Nephron progenitor cell (in vitro differentiated cells): ENCODE results near the gene CHL1.

Source experiments
- DNase-seq: peaks from one replicate; pipeline ENCODE4 v3.0.0; 2021
- H3K27ac Mint-ChIP-seq: 2 replicates; pipeline ENCODE4 v1.8.0; 2021; ENCODE audit warnings: mild to moderate bottlenecking, moderate library complexity, mixed read lengths
- H3K27me3 Mint-ChIP-seq: 2 replicates; pipeline ENCODE4 v1.8.0; 2021; ENCODE audit warnings: mild to moderate bottlenecking, low read depth, mixed read lengths; ENCODE audit not compliant: poor library complexity
- H3K36me3 Mint-ChIP-seq: 2 replicates; pipeline ENCODE4 v1.8.0; 2021; ENCODE audit warnings: low read depth, mixed read lengths
- H3K4me1 Mint-ChIP-seq: 2 replicates; pipeline ENCODE4 v1.8.0; 2021; ENCODE audit warnings: mixed read lengths
- H3K4me3 Mint-ChIP-seq: 2 replicates; pipeline ENCODE4 v1.8.0; 2021; ENCODE audit warnings: mild to moderate bottlenecking, moderate library complexity, mixed read lengths
- H3K9me3 Mint-ChIP-seq: 2 replicates; pipeline ENCODE4 v1.8.0; 2021; ENCODE audit warnings: mild to moderate bottlenecking, moderate library complexity, mixed read lengths
- TF ChIP-seq, protein P1 (sequence below): fragments of 200-600 bp; sonication (generic); IDR thresholded peaks from 2 replicates; pipeline ENCODE4 v1.5.0; 2021; ENCODE audit warnings: antibody characterized with exemption

Gene CHL1

GRCh38 chr3:228442-229182 is 32.0 kb downstream of the CHL1 start:
- TF ChIP-seq, protein P1, sequence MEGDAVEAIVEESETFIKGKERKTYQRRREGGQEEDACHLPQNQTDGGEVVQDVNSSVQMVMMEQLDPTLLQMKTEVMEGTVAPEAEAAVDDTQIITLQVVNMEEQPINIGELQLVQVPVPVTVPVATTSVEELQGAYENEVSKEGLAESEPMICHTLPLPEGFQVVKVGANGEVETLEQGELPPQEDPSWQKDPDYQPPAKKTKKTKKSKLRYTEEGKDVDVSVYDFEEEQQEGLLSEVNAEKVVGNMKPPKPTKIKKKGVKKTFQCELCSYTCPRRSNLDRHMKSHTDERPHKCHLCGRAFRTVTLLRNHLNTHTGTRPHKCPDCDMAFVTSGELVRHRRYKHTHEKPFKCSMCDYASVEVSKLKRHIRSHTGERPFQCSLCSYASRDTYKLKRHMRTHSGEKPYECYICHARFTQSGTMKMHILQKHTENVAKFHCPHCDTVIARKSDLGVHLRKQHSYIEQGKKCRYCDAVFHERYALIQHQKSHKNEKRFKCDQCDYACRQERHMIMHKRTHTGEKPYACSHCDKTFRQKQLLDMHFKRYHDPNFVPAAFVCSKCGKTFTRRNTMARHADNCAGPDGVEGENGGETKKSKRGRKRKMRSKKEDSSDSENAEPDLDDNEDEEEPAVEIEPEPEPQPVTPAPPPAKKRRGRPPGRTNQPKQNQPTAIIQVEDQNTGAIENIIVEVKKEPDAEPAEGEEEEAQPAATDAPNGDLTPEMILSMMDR, result no peak
- Mint-ChIP-seq H3K27ac (no peak overlapping the region), H3K4me3 (no peak overlapping the region), H3K4me1 (peaks cover 6% of the 10 kb centered on the region), H3K36me3 (no peaks in the 10 kb centered on the region), H3K9me3 (peaks cover 15% of the 10 kb centered on the region), H3K27me3 (peaks cover 4% of the 10 kb centered on the region)
- DNase-seq, result no peak

DNA sequence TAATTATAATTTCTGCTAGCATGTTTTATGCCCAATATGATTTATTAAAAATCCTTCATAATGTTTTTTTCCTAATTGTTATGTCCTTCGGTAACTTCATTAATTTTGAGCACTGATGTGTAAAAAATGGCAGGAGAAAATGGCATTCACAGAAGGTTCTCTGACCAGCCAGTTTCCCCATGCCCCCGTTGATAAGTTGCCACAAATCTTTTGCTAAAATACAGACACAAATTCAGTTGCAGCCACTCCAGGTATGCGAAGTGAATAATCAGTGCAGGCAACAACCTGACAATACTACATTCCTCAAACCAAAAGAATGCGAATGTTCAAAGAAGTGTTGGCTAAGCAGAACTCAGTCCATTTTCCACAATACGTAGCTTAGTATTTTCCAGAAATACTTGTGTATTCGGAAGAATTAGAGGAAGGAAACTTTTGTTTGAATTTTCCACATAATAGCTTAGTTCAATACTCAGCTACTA is 32.7 kb downstream of the CHL1 start:
- H3K27ac Mint-ChIP-seq, result no peak overlapping the region
- no peak overlapping the region for H3K4me3 Mint-ChIP-seq
- peaks cover 6% of the 10 kb centered on the region for H3K4me1 Mint-ChIP-seq
- DNase-seq, result no peak
- TF ChIP-seq, protein P1, result no peak
- peaks cover 9% of the 10 kb centered on the region for H3K9me3 Mint-ChIP-seq
- peaks cover 4% of the 10 kb centered on the region for H3K27me3 Mint-ChIP-seq
- H3K36me3 Mint-ChIP-seq, result no peaks in the 10 kb centered on the region

DNA sequence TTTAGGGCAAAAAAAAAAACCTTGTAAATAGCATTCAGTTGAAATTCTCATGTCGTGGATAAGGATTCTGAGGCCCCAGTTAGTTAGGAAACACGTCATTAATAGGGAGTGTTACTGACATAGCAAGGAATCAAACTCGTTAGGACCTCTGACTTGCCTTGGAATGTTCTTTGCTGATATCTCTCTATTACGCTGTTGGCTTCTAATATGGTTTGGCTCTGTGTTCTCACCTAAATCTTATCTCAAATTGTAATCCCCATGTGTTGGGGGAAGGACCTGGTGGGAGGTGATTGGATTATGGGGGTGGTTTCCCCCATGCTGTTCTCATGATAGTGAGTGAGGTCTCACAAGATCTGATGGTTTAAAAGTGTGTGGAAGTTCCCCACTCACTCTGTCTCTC is 40.3 kb downstream of the CHL1 start:
- no peak for DNase-seq
- Mint-ChIP-seq H3K36me3 (no peaks in the 10 kb centered on the region), H3K27me3 (no peaks in the 10 kb centered on the region), H3K27ac (no peak overlapping the region), H3K4me3 (no peak overlapping the region), H3K4me1 (no peaks in the 10 kb centered on the region), H3K9me3 (no peaks in the 10 kb centered on the region)
- TF ChIP-seq, protein P1, result no peak

DNA sequence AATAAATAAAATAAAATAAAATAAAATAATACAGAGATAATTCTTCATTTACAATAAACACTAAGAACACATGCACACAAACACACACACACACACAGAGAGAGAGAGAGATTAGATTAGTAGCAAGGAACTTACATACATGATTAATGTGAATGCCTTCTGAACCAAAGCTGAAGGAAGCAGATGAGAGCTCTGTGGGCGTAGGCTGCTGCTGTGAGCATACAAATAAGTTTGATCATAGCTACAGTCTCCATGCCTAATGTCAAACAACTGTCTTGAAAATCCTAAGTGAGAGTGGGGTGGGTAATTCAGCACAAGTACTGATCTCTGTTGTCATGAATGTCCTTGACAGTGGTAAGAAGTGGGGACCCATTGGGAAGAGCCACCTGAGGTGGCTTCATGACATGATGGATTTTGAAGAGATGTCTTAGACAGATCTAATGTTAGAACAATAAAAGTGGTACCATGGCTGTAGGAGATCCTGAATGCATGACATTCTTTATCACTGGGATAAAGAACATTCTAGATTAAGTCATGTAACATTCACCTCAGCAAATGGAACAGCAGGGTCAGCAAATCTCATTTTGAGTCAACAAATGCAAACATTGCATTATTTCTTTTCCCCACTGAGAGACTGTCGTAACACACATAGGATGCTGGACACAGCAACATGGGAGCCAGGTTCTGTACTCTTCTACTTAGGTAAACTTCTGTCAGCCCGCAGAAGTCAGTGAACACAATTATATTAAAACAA is 46.2 kb downstream of the CHL1 start:
- Mint-ChIP-seq H3K36me3 (no peaks in the 10 kb centered on the region), H3K27ac (no peak overlapping the region), H3K4me1 (peaks cover 8% of the 10 kb centered on the region), H3K9me3 (no peaks in the 10 kb centered on the region), H3K27me3 (no peaks in the 10 kb centered on the region), H3K4me3 (no peak overlapping the region)
- TF ChIP-seq, protein P1, result no peak
- no peak for DNase-seq

- no peak overlapping the region for H3K27ac Mint-ChIP-seq
- no peaks in the 10 kb centered on the region for H3K36me3 Mint-ChIP-seq
- no peaks in the 10 kb centered on the region for H3K27me3 Mint-ChIP-seq
- TF ChIP-seq, protein P1, result no peak
- H3K4me3 Mint-ChIP-seq, result no peak overlapping the region
- H3K4me1 Mint-ChIP-seq, result peaks cover 12% of the 10 kb centered on the region
- DNase-seq, result no peak
- no peaks in the 10 kb centered on the region for H3K9me3 Mint-ChIP-seq
Observed at GRCh38 chr3:243356-243725, 46.8 kb downstream of the CHL1 start.
